Suprapubic skin (tissue), 4 donors: ENCODE data around the gene DOK6.

Experiments used
- POLR2A ChIP-seq, 2 donors: fragments of 450-650 bp; IDR thresholded peaks; one replicate each; pipeline ENCODE4 v1.6.1; 2017; ENCODE audit warnings: antibody characterized with exemption in 2 of 2, mild to moderate bottlenecking in 2 of 2, moderate library complexity in 2 of 2
- POLR2AphosphoS5 ChIP-seq, 3 donors: sonication (generic); formaldehyde crosslinking; IDR thresholded peaks; one replicate each; pipeline ENCODE4 v1.6.1; 2017; ENCODE audit warnings: antibody characterized with exemption in 3 of 3
- TF ChIP-seq, protein P1 (sequence below), 2 donors: fragments of 200-600 bp in 1 of 2; fragments of 450-650 bp in 1 of 2; sonication (generic) in 1 of 2; IDR thresholded peaks; one replicate each; pipeline ENCODE4 v1.5.1; 2016 to 2019; ENCODE audit warnings: antibody characterized with exemption in 2 of 2, mild to moderate bottlenecking in 1 of 2, moderate library complexity in 1 of 2

DNA sequence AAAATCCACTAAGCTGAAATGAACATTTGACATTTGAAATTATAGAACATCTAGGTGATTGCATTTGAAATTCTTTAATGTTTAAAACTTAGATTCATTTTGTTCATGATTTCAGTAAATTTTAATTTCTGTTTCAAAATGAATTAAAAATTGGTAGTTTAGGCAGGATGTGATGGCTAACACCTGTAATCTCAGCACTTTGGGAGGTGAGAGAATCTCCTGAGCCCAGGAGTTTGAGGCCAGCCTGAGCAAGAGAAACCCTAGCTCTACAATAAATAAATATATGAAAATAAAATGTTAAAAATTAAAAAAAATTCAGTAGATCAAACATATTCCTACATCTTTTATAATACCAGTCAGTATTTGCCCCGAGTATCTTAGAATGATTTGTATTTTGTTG lies 330.0 kb downstream of the DOK6 start:
- TF ChIP-seq, protein P1, sequence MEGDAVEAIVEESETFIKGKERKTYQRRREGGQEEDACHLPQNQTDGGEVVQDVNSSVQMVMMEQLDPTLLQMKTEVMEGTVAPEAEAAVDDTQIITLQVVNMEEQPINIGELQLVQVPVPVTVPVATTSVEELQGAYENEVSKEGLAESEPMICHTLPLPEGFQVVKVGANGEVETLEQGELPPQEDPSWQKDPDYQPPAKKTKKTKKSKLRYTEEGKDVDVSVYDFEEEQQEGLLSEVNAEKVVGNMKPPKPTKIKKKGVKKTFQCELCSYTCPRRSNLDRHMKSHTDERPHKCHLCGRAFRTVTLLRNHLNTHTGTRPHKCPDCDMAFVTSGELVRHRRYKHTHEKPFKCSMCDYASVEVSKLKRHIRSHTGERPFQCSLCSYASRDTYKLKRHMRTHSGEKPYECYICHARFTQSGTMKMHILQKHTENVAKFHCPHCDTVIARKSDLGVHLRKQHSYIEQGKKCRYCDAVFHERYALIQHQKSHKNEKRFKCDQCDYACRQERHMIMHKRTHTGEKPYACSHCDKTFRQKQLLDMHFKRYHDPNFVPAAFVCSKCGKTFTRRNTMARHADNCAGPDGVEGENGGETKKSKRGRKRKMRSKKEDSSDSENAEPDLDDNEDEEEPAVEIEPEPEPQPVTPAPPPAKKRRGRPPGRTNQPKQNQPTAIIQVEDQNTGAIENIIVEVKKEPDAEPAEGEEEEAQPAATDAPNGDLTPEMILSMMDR (IDR thresholded peaks at IDR 0.05): no peak
- TF ChIP-seq POLR2A (IDR thresholded peaks at IDR 0.05) (no peak), POLR2AphosphoS5 (IDR thresholded peaks at IDR 0.05) (no peak)
